ENCODE data around the gene LRRC38.

Gene LRRC38

DNA sequence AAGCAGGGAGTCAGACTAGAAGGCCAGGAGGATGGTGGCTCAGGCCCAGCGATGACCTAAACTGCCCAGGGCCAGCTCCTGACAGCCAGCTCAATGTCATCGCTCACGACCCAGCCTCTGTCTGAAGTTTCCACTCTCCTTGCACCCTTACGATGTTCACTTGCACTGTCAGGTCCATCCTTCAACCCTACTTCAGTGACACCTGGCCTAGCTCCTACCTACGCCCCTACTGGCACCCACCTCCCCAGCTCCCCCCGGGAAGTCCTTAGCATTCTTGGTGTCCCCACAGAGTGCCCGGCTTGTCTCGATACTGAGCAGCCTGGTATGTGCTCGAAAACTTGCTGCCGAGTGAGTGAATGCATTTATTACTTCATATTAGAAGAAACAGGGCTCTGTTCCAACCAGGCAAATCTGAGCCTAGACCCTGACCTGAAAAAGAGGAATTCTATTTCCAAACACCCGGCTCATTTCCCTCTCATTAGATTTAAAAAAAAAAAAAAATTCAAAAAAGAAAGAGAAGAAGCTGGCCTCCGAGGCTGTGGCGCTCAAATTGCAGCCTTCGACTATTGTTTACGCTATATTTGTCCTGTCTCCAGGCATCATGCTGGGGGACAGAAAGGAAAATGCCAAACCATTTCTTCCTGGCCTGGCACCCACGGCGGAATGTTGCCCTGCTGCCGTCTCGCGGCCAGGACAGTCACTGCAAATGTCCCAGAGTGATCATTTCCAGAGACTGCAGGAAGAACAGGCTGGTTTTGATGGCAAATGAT lies 29.8 kb upstream of the LRRC38 start:
- Histone ChIP-seq H3K4me1 (ENCODE audit: control insufficient read depth, insufficient read depth, low read length) (no peaks in the 10 kb centered on the region), H3K4me3 (ENCODE audit: low read depth, low read length) (no peak overlapping the region), H3K36me3 (ENCODE audit: control insufficient read depth, insufficient read depth, low read length) (no peaks in the 10 kb centered on the region)

DNA sequence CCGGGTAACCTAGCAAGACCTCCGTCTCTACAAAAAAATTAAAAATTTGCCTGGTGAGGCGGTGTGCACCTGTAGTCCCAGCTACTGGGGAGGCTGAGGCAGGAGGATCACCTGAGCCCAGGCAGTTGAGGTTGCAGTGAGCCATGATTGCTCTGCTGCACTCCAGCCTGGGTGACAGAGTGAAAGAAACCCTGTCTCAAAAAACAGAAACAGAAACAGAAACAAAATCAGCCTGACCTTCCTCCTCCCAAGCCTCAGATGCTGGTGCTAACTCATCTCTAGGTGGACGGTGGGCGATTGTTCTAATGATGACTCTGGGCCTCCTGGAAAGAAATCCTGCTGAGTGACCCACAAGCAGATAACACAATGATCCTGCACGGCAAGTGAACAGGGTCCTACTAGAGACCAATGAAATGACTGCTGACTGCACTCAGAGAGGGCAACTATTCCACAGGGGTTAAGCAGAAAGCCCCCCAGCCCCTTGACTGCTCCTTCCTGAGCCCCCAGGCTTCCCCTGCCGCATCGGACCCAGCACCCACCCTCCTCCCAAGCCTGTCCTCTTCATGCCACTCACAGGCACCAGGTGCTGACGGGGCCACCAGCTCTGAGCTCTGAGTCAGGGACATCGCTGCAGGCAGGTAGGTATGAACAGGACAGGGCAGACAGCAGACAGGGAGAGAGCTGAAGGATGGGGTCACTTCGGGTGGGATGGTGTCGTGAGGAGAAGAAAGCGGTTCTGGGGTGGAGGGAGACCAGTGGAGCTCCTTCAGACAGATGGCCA lies 27.8 kb upstream of the LRRC38 start:
- H3K4me3 ChIP-seq (ENCODE audit: low read depth, low read length), result no peak overlapping the region
- H3K36me3 ChIP-seq (ENCODE audit: control insufficient read depth, insufficient read depth, low read length), result no peaks in the 10 kb centered on the region
- no peak overlapping the region for H3K9ac ChIP-seq (ENCODE audit: low read depth, low read length)
- H3K4me1 ChIP-seq (ENCODE audit: control insufficient read depth, insufficient read depth, low read length), result no peaks in the 10 kb centered on the region
- no peaks in the 10 kb centered on the region for H3K27me3 ChIP-seq (ENCODE audit: control insufficient read depth, insufficient read depth, low read length)
- H3K9me3 ChIP-seq (ENCODE audit: control insufficient read depth, insufficient read depth, low read length), result no peaks in the 10 kb centered on the region

More for the DNA sequence above, 29.8 kb upstream of the LRRC38 start:
- Histone ChIP-seq H3K27me3 (ENCODE audit: control insufficient read depth, insufficient read depth, low read length) (no peaks in the 10 kb centered on the region), H3K9me3 (ENCODE audit: control insufficient read depth, insufficient read depth, low read length) (no peaks in the 10 kb centered on the region), H3K9ac (ENCODE audit: low read depth, low read length) (no peak overlapping the region)

DNA sequence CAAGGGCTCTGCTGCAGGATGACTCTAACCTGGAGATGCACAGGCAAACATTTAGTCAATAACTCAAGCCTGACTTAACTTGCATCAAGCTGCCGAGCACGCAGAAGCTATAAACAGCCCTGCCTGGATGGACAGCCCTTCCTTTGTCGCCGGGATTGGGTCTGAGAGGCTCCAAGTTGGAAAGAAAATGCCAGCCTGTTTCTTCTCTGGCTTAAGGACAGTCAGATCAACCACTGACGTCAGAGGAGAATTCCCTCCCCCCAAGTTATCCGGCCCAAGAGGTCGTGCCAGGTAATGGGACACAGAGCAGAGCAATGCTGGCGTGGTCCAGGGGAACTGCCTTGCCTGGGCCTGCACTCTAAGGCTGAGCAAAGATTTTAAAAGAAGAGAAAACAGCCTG lies 27.1 kb upstream of the LRRC38 start:
- Histone ChIP-seq H3K9ac (ENCODE audit: low read depth, low read length) (no peak overlapping the region), H3K36me3 (ENCODE audit: control insufficient read depth, insufficient read depth, low read length) (no peaks in the 10 kb centered on the region), H3K4me1 (ENCODE audit: control insufficient read depth, insufficient read depth, low read length) (no peaks in the 10 kb centered on the region), H3K4me3 (ENCODE audit: low read depth, low read length) (no peak overlapping the region), H3K9me3 (ENCODE audit: control insufficient read depth, insufficient read depth, low read length) (no peaks in the 10 kb centered on the region), H3K27me3 (ENCODE audit: control insufficient read depth, insufficient read depth, low read length) (no peaks in the 10 kb centered on the region)

DNA sequence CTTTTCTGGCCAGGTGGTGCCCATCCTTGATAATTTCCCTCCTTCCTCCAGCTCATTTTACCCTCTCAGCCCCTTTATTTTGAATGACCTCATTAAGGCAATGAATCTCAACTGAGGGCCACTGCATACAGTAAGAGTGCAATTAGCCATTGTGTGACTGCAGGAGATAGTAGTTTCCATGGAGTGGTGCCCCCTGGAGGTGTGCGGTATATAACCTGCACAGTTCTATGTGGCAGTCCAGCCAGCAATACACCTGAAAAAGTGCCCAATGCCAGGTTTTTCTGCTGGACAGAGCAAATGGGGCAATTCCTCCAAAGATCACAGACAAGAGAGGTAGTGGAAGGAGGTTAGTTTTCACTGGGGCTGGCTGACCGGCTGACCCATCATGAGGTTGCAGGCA lies 25.9 kb upstream of the LRRC38 start:
- H3K9ac ChIP-seq (ENCODE audit: low read depth, low read length), result no peak overlapping the region
- no peaks in the 10 kb centered on the region for H3K4me1 ChIP-seq (ENCODE audit: control insufficient read depth, insufficient read depth, low read length)
- no peaks in the 10 kb centered on the region for H3K27me3 ChIP-seq (ENCODE audit: control insufficient read depth, insufficient read depth, low read length)
- H3K36me3 ChIP-seq (ENCODE audit: control insufficient read depth, insufficient read depth, low read length), result no peaks in the 10 kb centered on the region
- H3K9me3 ChIP-seq (ENCODE audit: control insufficient read depth, insufficient read depth, low read length), result no peaks in the 10 kb centered on the region
- H3K4me3 ChIP-seq (ENCODE audit: low read depth, low read length), result no peak overlapping the region

DNA sequence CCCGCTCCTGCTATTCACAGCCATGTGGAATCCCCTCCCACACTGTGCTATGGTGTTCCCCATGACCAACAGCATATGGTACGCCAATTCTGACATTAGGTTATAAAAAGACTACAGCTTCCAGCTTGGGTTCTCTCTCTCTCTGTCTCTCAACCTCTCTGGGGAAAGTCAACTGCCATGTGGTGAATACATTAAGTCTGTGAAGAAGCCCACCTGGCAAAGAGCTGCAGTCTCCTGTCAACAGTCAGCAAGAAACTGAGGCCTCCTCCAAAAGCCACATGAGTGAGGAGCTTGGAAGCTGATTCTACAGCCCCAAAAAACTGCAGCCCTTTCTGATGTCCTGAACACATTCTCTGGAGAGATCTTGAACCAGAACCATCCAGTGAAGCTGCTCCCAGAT lies 25.0 kb upstream of the LRRC38 start:
- H3K36me3 ChIP-seq (ENCODE audit: control insufficient read depth, insufficient read depth, low read length), result no peaks in the 10 kb centered on the region
- no peak overlapping the region for H3K4me3 ChIP-seq (ENCODE audit: low read depth, low read length)
- H3K9me3 ChIP-seq (ENCODE audit: control insufficient read depth, insufficient read depth, low read length), result no peaks in the 10 kb centered on the region
- H3K9ac ChIP-seq (ENCODE audit: low read depth, low read length), result no peak overlapping the region
- H3K4me1 ChIP-seq (ENCODE audit: control insufficient read depth, insufficient read depth, low read length), result no peaks in the 10 kb centered on the region
- no peaks in the 10 kb centered on the region for H3K27me3 ChIP-seq (ENCODE audit: control insufficient read depth, insufficient read depth, low read length)

DNA sequence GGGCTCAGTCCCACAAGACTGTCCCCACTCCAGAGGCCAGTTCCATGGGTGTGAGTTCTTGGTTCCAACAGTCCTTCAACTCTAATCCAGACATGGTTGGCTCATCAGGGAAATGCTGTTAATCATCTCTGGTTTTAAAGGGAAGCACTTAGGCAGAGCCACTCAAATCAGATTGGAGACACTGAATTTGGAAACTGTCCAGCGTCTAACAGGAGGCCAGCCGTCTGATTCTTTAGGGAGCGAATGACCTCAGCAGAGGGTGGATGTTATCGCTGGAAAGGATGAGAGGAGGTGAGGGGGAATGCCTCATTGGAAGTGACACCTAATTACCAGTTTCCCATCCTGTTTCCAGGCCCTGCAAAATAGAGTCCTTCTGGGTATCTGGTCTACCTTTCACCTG lies 22.8 kb upstream of the LRRC38 start:
- H3K9me3 ChIP-seq (ENCODE audit: control insufficient read depth, insufficient read depth, low read length), result no peaks in the 10 kb centered on the region
- no peaks in the 10 kb centered on the region for H3K36me3 ChIP-seq (ENCODE audit: control insufficient read depth, insufficient read depth, low read length)
- H3K4me3 ChIP-seq (ENCODE audit: low read depth, low read length), result no peak overlapping the region
- H3K27me3 ChIP-seq (ENCODE audit: control insufficient read depth, insufficient read depth, low read length), result no peaks in the 10 kb centered on the region
- H3K4me1 ChIP-seq (ENCODE audit: control insufficient read depth, insufficient read depth, low read length), result no peaks in the 10 kb centered on the region
- no peak overlapping the region for H3K9ac ChIP-seq (ENCODE audit: low read depth, low read length)

DNA sequence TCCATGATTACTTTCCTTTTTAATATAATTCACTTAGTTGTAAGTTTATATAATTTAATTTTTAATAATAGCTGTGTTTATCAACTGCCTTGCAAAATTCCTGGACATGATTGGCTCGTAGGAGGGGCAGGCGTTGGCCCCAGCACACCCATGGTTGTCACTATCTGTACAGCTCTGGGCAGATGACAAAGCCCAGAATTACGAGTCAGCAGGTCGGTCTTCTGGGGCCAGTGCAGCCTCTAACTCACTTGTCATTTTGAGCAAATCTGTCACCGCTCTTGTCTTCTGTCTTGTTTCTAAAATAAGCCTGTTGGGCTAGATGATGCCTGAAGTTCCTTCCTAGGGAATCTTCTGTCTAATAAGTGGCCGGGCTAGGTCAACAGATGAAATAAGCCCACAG lies 21.4 kb upstream of the LRRC38 start:
- Histone ChIP-seq H3K36me3 (ENCODE audit: control insufficient read depth, insufficient read depth, low read length) (no peaks in the 10 kb centered on the region), H3K4me1 (ENCODE audit: control insufficient read depth, insufficient read depth, low read length) (no peaks in the 10 kb centered on the region), H3K4me3 (ENCODE audit: low read depth, low read length) (no peak overlapping the region), H3K9ac (ENCODE audit: low read depth, low read length) (no peak overlapping the region), H3K9me3 (ENCODE audit: control insufficient read depth, insufficient read depth, low read length) (no peaks in the 10 kb centered on the region), H3K27me3 (ENCODE audit: control insufficient read depth, insufficient read depth, low read length) (no peaks in the 10 kb centered on the region)

DNA sequence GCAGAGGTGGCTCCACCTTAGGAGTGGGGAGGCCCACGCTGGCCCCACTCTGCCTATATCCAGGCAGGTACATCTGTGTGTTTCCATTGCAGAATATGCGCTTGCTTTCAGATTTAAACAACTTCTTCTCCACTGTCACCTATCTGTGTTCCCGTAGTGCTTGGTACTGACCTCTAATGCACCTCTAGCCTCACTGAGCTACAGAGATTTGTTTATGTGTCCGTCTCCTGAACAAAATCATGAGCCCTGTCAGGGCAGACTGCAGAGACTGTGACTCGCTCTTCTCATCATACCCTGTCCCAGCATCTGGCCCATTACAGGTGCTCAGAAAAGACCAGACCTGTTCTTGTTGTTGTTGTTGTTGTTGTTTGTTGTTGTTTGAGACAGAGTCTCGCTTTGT lies 14.5 kb upstream of the LRRC38 start:
- no peaks in the 10 kb centered on the region for H3K9me3 ChIP-seq (ENCODE audit: control insufficient read depth, insufficient read depth, low read length)
- H3K36me3 ChIP-seq (ENCODE audit: control insufficient read depth, insufficient read depth, low read length), result no peaks in the 10 kb centered on the region
- H3K27me3 ChIP-seq (ENCODE audit: control insufficient read depth, insufficient read depth, low read length), result no peaks in the 10 kb centered on the region
- H3K9ac ChIP-seq (ENCODE audit: low read depth, low read length), result no peak overlapping the region
- H3K4me3 ChIP-seq (ENCODE audit: low read depth, low read length), result no peak overlapping the region
- no peaks in the 10 kb centered on the region for H3K4me1 ChIP-seq (ENCODE audit: control insufficient read depth, insufficient read depth, low read length)

DNA sequence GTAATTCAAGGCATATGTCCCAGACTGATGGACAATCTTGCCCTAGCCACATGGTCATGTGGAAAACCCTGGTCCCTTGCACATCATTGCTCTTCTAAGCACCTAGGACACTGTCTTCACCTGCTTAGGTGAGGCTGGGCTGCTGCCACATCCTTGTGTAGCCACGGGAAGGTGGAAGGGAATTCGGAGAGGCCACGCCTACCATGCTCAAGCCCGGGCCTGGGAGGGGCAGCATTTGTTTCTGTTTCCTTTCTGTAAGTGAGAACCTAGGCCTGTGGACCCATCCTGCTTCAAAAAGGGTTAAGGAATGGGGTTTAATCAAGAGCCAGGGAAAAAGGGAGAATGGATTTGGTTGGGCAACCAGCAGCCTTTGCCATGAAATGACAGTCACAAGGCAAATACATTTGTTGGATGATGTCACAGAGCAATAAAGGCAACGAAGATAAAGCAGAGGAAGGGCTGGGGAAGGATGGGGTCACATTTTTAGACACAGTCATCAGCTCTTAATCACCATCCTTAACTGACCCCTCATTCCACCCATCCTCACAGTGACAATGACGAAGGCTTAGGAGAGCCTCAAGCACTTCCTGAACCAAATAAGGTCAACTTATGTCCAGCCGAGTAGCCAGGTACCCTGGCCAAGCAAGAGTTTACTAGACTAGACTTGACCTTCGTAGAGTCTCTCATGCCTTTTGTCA lies 10.1 kb upstream of the LRRC38 start:
- Histone ChIP-seq H3K9me3 (ENCODE audit: control insufficient read depth, insufficient read depth, low read length) (no peaks in the 10 kb centered on the region), H3K4me3 (ENCODE audit: low read depth, low read length) (no peak overlapping the region), H3K4me1 (ENCODE audit: control insufficient read depth, insufficient read depth, low read length) (no peaks in the 10 kb centered on the region), H3K27me3 (ENCODE audit: control insufficient read depth, insufficient read depth, low read length) (no peaks in the 10 kb centered on the region), H3K36me3 (ENCODE audit: control insufficient read depth, insufficient read depth, low read length) (no peaks in the 10 kb centered on the region), H3K9ac (ENCODE audit: low read depth, low read length) (no peak overlapping the region)

DNA sequence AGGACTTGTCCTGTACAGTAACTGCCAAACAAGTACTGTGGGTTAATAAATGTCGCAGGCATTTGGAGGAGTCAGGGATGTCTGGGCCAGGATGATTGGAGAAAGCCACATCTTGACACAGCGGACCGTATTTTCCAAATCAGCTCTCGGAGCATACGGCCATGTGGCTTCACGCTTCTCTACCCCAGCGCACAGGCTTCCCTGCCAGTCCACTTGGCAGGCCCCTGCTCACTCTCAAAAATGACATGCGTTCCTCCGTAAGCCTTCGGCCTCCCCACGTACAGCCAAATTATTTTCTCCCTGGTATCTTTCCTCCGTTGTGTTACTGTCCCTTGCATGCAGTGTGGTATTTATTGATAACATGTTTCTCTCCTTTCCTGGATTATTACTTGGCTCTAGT lies 7.2 kb upstream of the LRRC38 start:
- no peaks in the 10 kb centered on the region for H3K4me1 ChIP-seq (ENCODE audit: control insufficient read depth, insufficient read depth, low read length)
- H3K4me3 ChIP-seq (ENCODE audit: low read depth, low read length), result no peak overlapping the region
- no peak overlapping the region for H3K9ac ChIP-seq (ENCODE audit: low read depth, low read length)
- H3K9me3 ChIP-seq (ENCODE audit: control insufficient read depth, insufficient read depth, low read length), result no peaks in the 10 kb centered on the region
- H3K36me3 ChIP-seq (ENCODE audit: control insufficient read depth, insufficient read depth, low read length), result no peaks in the 10 kb centered on the region
- H3K27me3 ChIP-seq (ENCODE audit: control insufficient read depth, insufficient read depth, low read length), result peaks cover 20% of the 10 kb centered on the region

DNA sequence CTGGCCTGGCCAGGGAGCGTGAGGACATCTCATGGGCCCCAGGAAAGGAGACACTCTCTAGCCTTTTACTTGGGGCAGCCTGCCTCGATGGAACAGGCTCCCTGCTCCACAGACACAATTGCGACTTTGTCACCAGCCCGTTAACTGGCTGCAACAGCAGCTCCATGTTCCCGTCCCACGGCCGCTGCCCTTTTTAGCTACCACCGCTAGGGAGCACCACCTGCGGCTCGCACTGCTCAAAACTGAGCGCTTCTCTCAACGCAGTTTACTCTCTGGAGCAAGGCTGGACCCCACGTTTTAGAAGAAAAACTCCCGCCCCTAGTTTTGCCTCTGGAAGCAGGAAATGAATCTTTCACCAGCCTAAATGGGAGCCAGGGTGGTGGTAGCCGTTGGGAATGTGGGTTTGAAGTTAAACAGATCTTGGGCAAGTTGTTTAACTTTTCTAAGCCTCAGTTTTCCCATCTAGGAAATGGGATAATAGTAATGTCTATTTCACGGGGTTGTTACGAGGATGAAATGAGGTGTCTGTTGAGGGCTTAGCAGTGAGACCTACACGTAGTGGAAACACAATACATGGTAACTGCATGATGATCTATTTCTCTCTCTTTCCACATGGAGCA lies 3.5 kb upstream of the LRRC38 start:
- H3K9me3 ChIP-seq (ENCODE audit: control insufficient read depth, insufficient read depth, low read length), result no peaks in the 10 kb centered on the region
- H3K36me3 ChIP-seq (ENCODE audit: control insufficient read depth, insufficient read depth, low read length), result no peaks in the 10 kb centered on the region
- H3K9ac ChIP-seq (ENCODE audit: low read depth, low read length), result no peak overlapping the region
- H3K4me3 ChIP-seq (ENCODE audit: low read depth, low read length), result no peak overlapping the region
- H3K4me1 ChIP-seq (ENCODE audit: control insufficient read depth, insufficient read depth, low read length), result no peaks in the 10 kb centered on the region
- H3K27me3 ChIP-seq (ENCODE audit: control insufficient read depth, insufficient read depth, low read length), result peaks cover 53% of the 10 kb centered on the region
